Glomerular endothelial cell (primary cell): ENCODE results near the gene LASP1NB.
"Not testable (repeated sequence)": the region's sequence is repeated elsewhere in the genome, so short reads cannot be mapped to it uniquely, and the experiment has no call there.

Experiments used
- DNase-seq: peaks from one replicate; pipeline ENCODE4 v3.0.0-alpha.2; 2011; ENCODE audit warnings: low read depth, low spot score; ENCODE audit errors: extremely low read depth

The LASP1NB gene

DNA sequence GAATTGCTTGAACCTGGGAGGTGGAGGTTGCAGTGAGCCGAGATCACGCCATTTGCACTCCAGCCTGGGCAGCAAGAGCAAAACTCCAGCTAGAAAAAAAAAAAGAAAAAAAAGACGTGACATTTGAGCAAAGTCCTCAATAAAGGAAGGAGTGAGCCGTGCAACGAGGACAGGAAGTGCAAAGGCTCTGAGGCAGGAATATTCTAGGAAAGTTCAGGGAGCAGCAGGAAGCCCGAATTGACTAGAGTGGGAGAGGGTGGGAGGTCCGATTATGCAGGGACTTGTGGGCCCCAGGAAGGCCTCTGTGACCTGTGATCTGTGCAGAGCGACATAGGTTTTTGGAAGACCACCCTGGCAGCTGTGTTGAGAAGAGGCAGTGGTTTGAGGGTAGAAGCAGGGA lies 8.6 kb upstream of the LASP1NB start:
- DNase-seq = no peak

GRCh38 chr17:38917259-38917658 lies 8.2 kb upstream of the LASP1NB start:
- DNase-seq = no peak

DNA sequence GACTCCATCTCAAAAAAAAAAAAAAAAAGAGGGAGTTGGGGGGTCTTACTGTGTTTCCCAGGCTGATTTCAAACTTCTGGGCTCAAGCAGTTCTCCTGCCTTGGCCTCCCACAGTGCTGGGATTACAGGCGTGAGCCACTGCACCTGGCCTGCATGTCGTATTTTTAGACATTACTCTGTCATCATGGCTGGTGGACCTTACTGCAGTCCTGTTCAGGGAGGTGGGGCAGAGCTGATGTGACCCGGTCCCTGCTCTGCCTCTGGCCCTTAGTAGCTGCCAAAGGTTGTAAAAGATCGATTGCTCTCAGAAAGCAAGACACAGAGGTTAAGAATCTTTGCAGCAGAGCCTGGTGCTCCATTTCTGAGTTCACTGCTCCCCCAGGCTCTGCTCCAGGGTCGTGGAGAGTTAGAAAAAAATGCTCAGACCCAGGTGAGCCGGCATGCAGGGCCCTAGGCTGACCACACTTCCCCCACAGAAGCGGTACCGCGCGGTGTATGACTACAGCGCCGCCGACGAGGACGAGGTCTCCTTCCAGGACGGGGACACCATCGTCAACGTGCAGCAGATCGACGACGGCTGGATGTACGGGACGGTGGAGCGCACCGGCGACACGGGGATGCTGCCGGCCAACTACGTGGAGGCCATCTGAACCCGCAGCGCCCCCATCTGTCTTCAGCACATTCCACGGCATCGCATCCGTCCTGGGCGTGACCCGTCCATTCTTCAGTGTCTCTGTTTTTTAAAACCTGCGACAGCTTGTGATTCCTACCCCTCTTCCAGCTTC lies 7.1 kb upstream of the LASP1NB start:
- no peak for DNase-seq

DNA sequence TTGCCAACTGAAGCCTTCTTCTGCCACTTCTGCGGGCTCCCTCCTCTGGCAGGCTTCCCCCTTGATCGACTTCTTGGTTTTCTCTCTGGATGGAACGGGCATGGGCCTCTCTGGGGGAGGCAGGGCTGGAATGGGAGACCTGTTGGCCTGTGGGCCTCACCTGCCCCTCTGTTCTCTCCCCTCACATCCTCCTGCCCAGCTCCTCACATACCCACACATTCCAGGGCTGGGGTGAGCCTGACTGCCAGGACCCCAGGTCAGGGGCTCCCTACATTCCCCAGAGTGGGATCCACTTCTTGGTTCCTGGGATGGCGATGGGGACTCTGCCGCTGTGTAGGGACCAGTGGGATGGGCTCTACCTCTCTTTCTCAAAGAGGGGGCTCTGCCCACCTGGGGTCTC lies 6.5 kb upstream of the LASP1NB start:
- DNase-seq = no peak

DNA sequence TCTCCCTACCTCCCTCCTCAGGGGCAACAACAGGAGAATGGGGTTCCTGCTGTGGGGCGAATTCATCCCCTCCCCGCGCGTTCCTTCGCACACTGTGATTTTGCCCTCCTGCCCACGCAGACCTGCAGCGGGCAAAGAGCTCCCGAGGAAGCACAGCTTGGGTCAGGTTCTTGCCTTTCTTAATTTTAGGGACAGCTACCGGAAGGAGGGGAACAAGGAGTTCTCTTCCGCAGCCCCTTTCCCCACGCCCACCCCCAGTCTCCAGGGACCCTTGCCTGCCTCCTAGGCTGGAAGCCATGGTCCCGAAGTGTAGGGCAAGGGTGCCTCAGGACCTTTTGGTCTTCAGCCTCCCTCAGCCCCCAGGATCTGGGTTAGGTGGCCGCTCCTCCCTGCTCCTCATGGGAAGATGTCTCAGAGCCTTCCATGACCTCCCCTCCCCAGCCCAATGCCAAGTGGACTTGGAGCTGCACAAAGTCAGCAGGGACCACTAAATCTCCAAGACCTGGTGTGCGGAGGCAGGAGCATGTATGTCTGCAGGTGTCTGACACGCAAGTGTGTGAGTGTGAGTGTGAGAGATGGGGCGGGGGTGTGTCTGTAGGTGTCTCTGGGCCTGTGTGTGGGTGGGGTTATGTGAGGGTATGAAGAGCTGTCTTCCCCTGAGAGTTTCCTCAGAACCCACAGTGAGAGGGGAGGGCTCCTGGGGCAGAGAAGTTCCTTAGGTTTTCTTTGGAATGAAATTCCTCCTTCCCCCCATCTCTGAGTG lies 5.9 kb upstream of the LASP1NB start:
- DNase-seq = no peak

DNA sequence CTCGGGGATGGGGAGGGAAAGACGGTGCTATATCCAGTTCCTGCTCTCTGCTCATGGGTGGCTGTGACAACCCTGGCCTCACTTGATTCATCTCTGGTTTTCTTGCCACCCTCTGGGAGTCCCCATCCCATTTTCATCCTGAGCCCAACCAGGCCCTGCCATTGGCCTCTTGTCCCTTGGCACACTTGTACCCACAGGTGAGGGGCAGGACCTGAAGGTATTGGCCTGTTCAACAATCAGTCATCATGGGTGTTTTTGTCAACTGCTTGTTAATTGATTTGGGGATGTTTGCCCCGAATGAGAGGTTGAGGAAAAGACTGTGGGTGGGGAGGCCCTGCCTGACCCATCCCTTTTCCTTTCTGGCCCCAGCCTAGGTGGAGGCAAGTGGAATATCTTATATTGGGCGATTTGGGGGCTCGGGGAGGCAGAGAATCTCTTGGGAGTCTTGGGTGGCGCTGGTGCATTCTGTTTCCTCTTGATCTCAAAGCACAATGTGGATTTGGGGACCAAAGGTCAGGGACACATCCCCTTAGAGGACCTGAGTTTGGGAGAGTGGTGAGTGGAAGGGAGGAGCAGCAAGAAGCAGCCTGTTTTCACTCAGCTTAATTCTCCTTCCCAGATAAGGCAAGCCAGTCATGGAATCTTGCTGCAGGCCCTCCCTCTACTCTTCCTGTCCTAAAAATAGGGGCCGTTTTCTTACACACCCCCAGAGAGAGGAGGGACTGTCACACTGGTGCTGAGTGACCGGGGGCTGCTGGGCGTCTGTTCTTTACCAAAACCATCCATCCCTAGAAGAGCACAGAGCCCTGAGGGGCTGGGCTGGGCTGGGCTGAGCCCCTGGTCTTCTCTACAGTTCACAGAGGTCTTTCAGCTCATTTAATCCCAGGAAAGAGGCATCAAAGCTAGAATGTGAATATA lies 4.8 kb upstream of the LASP1NB start:
- no peak for DNase-seq

GRCh38 chr17:38921756-38922411 lies 3.5 kb upstream of the LASP1NB start:
- DNase-seq = no peak

DNA sequence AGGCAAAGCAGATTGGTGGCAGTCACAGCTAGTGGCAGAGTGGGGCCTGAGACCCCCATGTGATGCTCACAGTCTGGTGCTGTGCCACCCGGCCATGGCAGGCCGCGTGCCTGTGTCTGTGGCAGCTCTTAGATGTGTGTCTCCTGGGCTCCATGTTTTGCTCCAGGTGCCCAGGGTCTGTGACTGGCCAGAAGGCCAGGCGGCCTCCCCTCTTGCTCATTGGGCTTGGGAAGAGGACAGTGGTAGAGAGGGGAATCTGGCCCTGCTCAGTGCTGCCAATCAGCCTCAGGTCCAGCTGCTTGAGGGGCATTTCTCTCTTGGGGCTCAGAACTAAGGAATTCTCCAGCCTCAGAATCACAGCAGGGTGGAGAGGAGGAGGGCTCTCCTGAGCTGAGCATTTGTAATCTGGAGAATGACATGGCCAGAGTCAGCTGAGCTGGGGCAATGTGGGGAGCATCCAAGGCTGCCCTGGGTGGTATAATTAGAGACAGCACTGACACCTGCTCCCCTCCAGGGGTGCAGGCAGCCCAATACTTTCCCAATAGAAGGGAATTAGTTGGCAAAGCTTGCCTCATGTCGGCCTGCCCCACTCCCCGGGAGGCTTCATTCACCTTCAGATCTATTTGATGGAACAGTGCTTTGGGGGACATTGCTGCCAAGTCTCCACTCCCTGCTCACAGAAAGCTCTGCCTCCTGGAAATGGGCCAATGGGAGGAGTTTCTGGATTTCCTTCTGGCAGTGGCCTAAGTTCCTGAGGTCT lies 2.7 kb upstream of the LASP1NB start:
- no peak for DNase-seq

GRCh38 chr17:38926293-38927070 lies 1.1 kb downstream of the LASP1NB start:
- no peak for DNase-seq

GRCh38 chr17:38930782-38931181 lies 5.4 kb downstream of the LASP1NB start:
- not testable (repeated sequence) for DNase-seq

- not testable (repeated sequence) for DNase-seq
These were observed 8.5 kb downstream of the LASP1NB start for GRCh38 chr17:38933962-38934361.

GRCh38 chr17:38939987-38940386 lies 14.6 kb downstream of the LASP1NB start:
- DNase-seq = no peak

GRCh38 chr17:38940404-38940803 lies 15.0 kb downstream of the LASP1NB start:
- DNase-seq = no peak

- no peak for DNase-seq
These were observed 17.4 kb downstream of the LASP1NB start for GRCh38 chr17:38942696-38943334.

DNA sequence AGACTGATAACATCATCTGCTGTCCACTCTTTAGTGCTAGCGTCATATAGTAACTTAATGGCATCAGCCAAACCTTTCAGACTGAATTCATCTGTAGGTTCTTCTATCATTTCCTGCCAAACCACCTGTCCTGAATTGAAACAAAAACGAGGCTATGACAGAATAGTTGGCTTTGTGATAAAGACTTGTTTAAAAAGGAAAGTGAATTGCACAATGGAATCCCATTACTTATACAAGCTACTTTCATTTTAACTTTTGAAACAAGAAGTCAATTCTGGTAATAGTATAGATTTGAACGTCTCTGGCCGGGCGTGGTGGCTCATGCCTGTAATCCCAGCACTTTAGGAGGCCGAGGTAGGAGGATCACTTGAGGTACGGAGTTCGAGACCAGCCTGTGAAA lies 18.2 kb downstream of the LASP1NB start:
- no peak for DNase-seq

- DNase-seq = no peak
These were observed 21.8 kb downstream of the LASP1NB start for GRCh38 chr17:38947189-38947588.

GRCh38 chr17:38953800-38954199 lies 28.4 kb downstream of the LASP1NB start:
- not testable (repeated sequence) for DNase-seq

- DNase-seq = no peak
These were observed 32.9 kb downstream of the LASP1NB start for GRCh38 chr17:38958326-38958725.

- no peak for DNase-seq
These were observed 33.3 kb downstream of the LASP1NB start for GRCh38 chr17:38958756-38959155.
